Endothelial cell of umbilical vein (primary cell): ENCODE results near the gene HIGD1A. TPM values are rescaled to one million over a fixed set of nuclear protein-coding genes. Genes with fewer than 3 reads are reported as not detected.

Experiments used
- BruUV-seq: library from RNA; stranded (reverse); fragments of 400-500 nt; replicated peaks from 2 replicates; lab custom pipeline; 2021; lab: Mats Ljungman, UMichigan
- CTCF ChIA-PET: fragments of 300-600, 350-600 bp; sonication (Branson Sonifier 250); formaldehyde crosslinking; loops from one replicate; lab custom pipeline; 2021; ENCODE audit warnings: antibody characterized with exemption, inconsistent platforms; lab: Charles Lee
- POLR2A ChIA-PET: fragments of 300-600, 350-600 bp; sonication (Branson Sonifier 250); formaldehyde crosslinking; loops from one replicate; lab custom pipeline; 2021; ENCODE audit warnings: antibody characterized with exemption, inconsistent platforms; lab: Charles Lee
- DNase-seq: peaks from one replicate; pipeline ENCODE4 v3.0.0-alpha.2; 2011; ENCODE audit warnings: low read depth, low spot score
- FAIRE-seq: peaks from 2 replicates; lab custom pipeline; 2011; peaks lifted over from hg19 to GRCh38; lab: Jason Lieb, UNC
- H2AFZ ChIP-seq: 2 replicates; pipeline ENCODE4 v1.6.0; 2012; ENCODE audit warnings: low read depth, low read length, control low read depth, inconsistent platforms
- H3K27ac ChIP-seq: 2 replicates; pipeline ENCODE4 v1.5.1; 2011; ENCODE audit warnings: low read depth, mild to moderate bottlenecking, control low read depth, low read length, moderate library complexity; ENCODE audit not compliant: insufficient read depth
- H3K27me3 ChIP-seq, 2 experiments: 2 replicates each; pipeline versions ENCODE4 v1.6.0 to v1.6.1; 2011; ENCODE audit warnings: low read length in 2 of 2, mixed read lengths in 1 of 2; ENCODE audit not compliant: control insufficient read depth in 2 of 2, insufficient read depth in 2 of 2
- H3K36me3 ChIP-seq, 2 experiments: 2 replicates in 1 of 2; 3 replicates in 1 of 2; pipeline ENCODE4 v1.5.1; 2011; ENCODE audit warnings: low read length in 2 of 2, mild to moderate bottlenecking in 1 of 2, moderate library complexity in 1 of 2; ENCODE audit not compliant: control insufficient read depth in 2 of 2, insufficient read depth in 2 of 2; ENCODE audit errors: extremely low read depth in 1 of 2
- H3K4me1 ChIP-seq: 3 replicates; pipeline ENCODE4 v1.5.1; 2011; ENCODE audit warnings: mild to moderate bottlenecking, low read length; ENCODE audit not compliant: control insufficient read depth, insufficient read depth; ENCODE audit errors: extremely low read depth
- H3K4me2 ChIP-seq: 2 replicates; pipeline ENCODE4 v1.6.1; 2011; ENCODE audit warnings: low read length, control low read depth, mixed read lengths; ENCODE audit not compliant: insufficient read depth
- H3K4me3 ChIP-seq, 3 experiments: fragments of 200-600 bp in 1 of 3; sonication (generic), shearing (Covaris generic) in 1 of 3; replicated peaks in 1 of 3; 2 replicates each; pipeline ENCODE4 v1.5.1; 2011 to 2016; ENCODE audit warnings: control low read depth in 3 of 3, low read length in 3 of 3, mild to moderate bottlenecking in 2 of 3, inconsistent platforms in 1 of 3, low read depth in 1 of 3, moderate library complexity in 1 of 3; ENCODE audit not compliant: insufficient read depth in 1 of 3
- H3K79me2 ChIP-seq: 2 replicates; pipeline ENCODE4 v1.6.0; 2012; ENCODE audit warnings: low read length, inconsistent platforms; ENCODE audit not compliant: control insufficient read depth, insufficient read depth
- H3K9ac ChIP-seq: replicated peaks from 2 replicates; pipeline ENCODE3; 2011; ENCODE audit warnings: low read length, control low read depth; ENCODE audit not compliant: insufficient read depth; ENCODE audit errors: extremely low read depth
- H3K9me1 ChIP-seq: replicated peaks from 3 replicates; pipeline ENCODE4 v1.6.0; 2011; ENCODE audit warnings: mild to moderate bottlenecking, low read length; ENCODE audit not compliant: control insufficient read depth, insufficient read depth; ENCODE audit errors: extremely low read depth
- H3K9me3 ChIP-seq: replicated peaks from 2 replicates; pipeline ENCODE4 v1.5.1; 2012; ENCODE audit warnings: low read length, inconsistent platforms; ENCODE audit not compliant: control insufficient read depth, insufficient read depth
- H4K20me1 ChIP-seq: replicated peaks from 2 replicates; pipeline ENCODE3; 2011; ENCODE audit warnings: mild to moderate bottlenecking, low read length; ENCODE audit not compliant: control insufficient read depth, insufficient read depth; ENCODE audit errors: extremely low read depth
- EZH2 ChIP-seq: IDR thresholded peaks from 2 replicates; pipeline ENCODE4 v1.6.1; 2012; ENCODE audit warnings: borderline replicate concordance, low read depth, mild to moderate bottlenecking, moderate library complexity, low read length, inconsistent platforms; ENCODE audit not compliant: severe bottlenecking
- FOS ChIP-seq: IDR thresholded peaks from 2 replicates; pipeline ENCODE4 v1.6.1; 2011; ENCODE audit warnings: mild to moderate bottlenecking, low read length, moderate library complexity, borderline replicate concordance; ENCODE audit not compliant: insufficient read depth
- GATA2 ChIP-seq: IDR thresholded peaks from 2 replicates; pipeline ENCODE4 v1.7.0; 2011; ENCODE audit warnings: low read depth, mild to moderate bottlenecking, moderate library complexity, mixed read lengths, low read length; ENCODE audit not compliant: insufficient read length, insufficient read depth
- JUN ChIP-seq: IDR thresholded peaks from 2 replicates; pipeline ENCODE4 v1.6.1; 2011; ENCODE audit warnings: borderline replicate concordance, low read depth; ENCODE audit not compliant: insufficient read length, insufficient read depth
- MYC ChIP-seq: IDR thresholded peaks from one replicate; pipeline ENCODE4 v1.6.1; 2011; ENCODE audit warnings: mild to moderate bottlenecking, low read depth, low read length
- POLR2A ChIP-seq: IDR thresholded peaks from 2 replicates; pipeline ENCODE4 v1.6.1; 2012; ENCODE audit warnings: low read depth, mild to moderate bottlenecking, control low read depth, low read length
- POLR2AphosphoS5 ChIP-seq: IDR thresholded peaks from 2 replicates; pipeline ENCODE4 v1.6.1; 2012; ENCODE audit warnings: low read depth, mild to moderate bottlenecking, control low read depth, low read length, moderate library complexity; ENCODE audit not compliant: insufficient read depth
- dilution Hi-C: fragments of 300-500 bp; cut with MboI; formaldehyde crosslinking; loops from one replicate; pipeline ENCODE4 v1.15.0; 2019; ENCODE audit warnings: low sequenced_read_pairs; ENCODE audit not compliant: extremely low pct_ligation_motif_present
- intact Hi-C: fragments of 100-400 bp; cut with micrococcal nuclease; formaldehyde crosslinking; loops from one replicate; pipeline ENCODE4 v1.10.0; 2022
- polyA plus RNA-seq, 4 experiments: library from polyadenylated mRNA; depleted of rRNA in 3 of 4; stranded (reverse) in 3 of 4; unstranded in 1 of 4; fragments of >200 nt; gene quantifications; 2 replicates each; pipeline versions ENCODE4 v1.2.1 to v1.2.3, GENCODE V29; 2011 to 2012; ENCODE audit warnings: missing spikeins in 1 of 4
- total RNA-seq: library from RNA; stranded (reverse); gene quantifications from 2 replicates; pipeline ENCODE4 v1.2.3, GENCODE V29; 2021
- TF ChIP-seq, protein P1 (sequence below), 2 donors: IDR thresholded peaks; 1 replicate in 1 of 2; 2 replicates in 1 of 2; pipeline ENCODE4 v1.5.1; 2011; ENCODE audit warnings: low read length in 2 of 2, mild to moderate bottlenecking in 2 of 2, moderate library complexity in 2 of 2, control low read depth in 1 of 2, inconsistent platforms in 1 of 2, low read depth in 1 of 2; ENCODE audit not compliant: insufficient read depth in 1 of 2; ENCODE audit errors: extremely low read depth in 1 of 2
- TF ChIP-seq, protein P2 (sequence below): IDR thresholded peaks from 2 replicates; pipeline ENCODE4 v1.6.1; 2011; ENCODE audit not compliant: insufficient read depth, insufficient read length

Gene HIGD1A
- total and polyA plus RNA-seq, 2 donors (not counting 3 experiments of a cell fraction or from before 2014, with no cell fraction given), result 59.5 to 68.9 TPM

DNA sequence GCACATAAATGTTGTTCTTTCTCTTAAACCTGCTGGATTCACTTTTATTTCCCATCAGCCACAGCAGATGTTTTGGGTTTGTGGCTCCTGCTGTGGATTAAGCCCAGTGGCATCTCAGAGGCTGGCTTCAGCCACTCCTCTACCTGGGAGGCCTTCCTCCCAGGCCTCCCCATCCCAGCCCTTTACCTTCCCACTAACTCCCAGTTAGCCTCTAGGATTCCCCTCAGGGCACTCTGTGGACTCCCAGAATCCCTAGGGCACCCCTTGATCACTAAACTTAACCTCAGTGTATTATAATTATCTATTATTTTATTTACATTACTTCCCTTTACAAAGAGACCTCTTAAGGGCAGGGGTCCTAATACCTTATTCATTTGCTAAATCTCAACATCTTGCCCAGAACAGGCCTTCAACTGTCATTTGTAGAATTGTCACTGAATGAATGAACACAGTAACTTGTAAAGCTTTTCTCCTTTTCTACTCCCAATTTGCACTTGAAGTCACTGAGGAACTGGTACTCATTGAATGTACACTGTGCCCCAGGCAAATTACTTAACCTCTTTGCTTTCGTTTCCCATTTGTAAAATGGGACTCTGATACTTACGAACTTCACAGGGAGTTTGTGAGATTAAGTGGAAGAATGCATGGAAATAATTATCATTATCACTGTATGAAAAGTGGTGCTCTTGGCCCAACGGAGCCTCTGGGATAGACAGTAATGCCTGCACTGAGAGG lies 39.6 kb downstream of the HIGD1A start:
- Histone ChIP-seq H3K9me1 (no peaks in the 10 kb centered on the region), H3K36me3 (no peaks in the 10 kb centered on the region), H3K27ac (no peak overlapping the region), H3K79me2 (no peaks in the 10 kb centered on the region), H3K4me1 (no peaks in the 10 kb centered on the region), H4K20me1 (no peaks in the 10 kb centered on the region), H3K9me3 (no peaks in the 10 kb centered on the region), H3K4me3 (no peak overlapping the region), H3K27me3 (no peaks in the 10 kb centered on the region), H3K9ac (no peak overlapping the region), H2AFZ (no peak overlapping the region), H3K4me2 (no peak overlapping the region)
- intact Hi-C loops, result no loop called here
- DNase-seq (no peak), FAIRE-seq (no peak)
- BruUV-seq, result no TSS peak
- TF ChIP-seq MYC (no peak), FOS (no peak), JUN (no peak), POLR2A (no peak), GATA2 (no peak), EZH2 (no peak), POLR2AphosphoS5 (no peak)
- TF ChIP-seq, protein P1, sequence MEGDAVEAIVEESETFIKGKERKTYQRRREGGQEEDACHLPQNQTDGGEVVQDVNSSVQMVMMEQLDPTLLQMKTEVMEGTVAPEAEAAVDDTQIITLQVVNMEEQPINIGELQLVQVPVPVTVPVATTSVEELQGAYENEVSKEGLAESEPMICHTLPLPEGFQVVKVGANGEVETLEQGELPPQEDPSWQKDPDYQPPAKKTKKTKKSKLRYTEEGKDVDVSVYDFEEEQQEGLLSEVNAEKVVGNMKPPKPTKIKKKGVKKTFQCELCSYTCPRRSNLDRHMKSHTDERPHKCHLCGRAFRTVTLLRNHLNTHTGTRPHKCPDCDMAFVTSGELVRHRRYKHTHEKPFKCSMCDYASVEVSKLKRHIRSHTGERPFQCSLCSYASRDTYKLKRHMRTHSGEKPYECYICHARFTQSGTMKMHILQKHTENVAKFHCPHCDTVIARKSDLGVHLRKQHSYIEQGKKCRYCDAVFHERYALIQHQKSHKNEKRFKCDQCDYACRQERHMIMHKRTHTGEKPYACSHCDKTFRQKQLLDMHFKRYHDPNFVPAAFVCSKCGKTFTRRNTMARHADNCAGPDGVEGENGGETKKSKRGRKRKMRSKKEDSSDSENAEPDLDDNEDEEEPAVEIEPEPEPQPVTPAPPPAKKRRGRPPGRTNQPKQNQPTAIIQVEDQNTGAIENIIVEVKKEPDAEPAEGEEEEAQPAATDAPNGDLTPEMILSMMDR (IDR thresholded peaks at IDR 0.05; ENCODE audit: extremely low read depth in 1 of 2, insufficient read depth in 1 of 2, low read depth in 1 of 2, low read length in 2 of 2), result no peak
- TF ChIP-seq, protein P2, sequence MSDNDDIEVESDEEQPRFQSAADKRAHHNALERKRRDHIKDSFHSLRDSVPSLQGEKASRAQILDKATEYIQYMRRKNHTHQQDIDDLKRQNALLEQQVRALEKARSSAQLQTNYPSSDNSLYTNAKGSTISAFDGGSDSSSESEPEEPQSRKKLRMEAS, result no peak
- dilution Hi-C loops, result no loop called here
- CTCF ChIA-PET, result interaction anchor here (1.0 kb wide), 1 partner anchor 9 kb away, joined by 4 read pairs; no protein-coding TSS in a partner anchor
- POLR2A ChIA-PET, result no interaction called here
